Endothelial cell of umbilical vein (primary cell): ENCODE measurements around the gene GET4. TPM values are rescaled to one million over a fixed set of nuclear protein-coding genes. Genes with fewer than 3 reads are reported as not detected.

Experiments
- BruUV-seq: library from RNA; stranded (reverse); fragments of 400-500 nt; replicated peaks from 2 replicates; lab custom pipeline; 2021; lab: Mats Ljungman, UMichigan
- CTCF ChIA-PET: fragments of 300-600, 350-600 bp; sonication (Branson Sonifier 250); formaldehyde crosslinking; loops from one replicate; lab custom pipeline; 2021; ENCODE audit warnings: antibody characterized with exemption, inconsistent platforms; lab: Charles Lee
- POLR2A ChIA-PET: fragments of 300-600, 350-600 bp; sonication (Branson Sonifier 250); formaldehyde crosslinking; loops from one replicate; lab custom pipeline; 2021; ENCODE audit warnings: antibody characterized with exemption, inconsistent platforms; lab: Charles Lee
- DNase-seq: peaks from one replicate; pipeline ENCODE4 v3.0.0-alpha.2; 2011; ENCODE audit warnings: low read depth, low spot score
- FAIRE-seq: peaks from 2 replicates; lab custom pipeline; 2011; peaks lifted over from hg19 to GRCh38; lab: Jason Lieb, UNC
- H2AFZ ChIP-seq: 2 replicates; pipeline ENCODE4 v1.6.0; 2012; ENCODE audit warnings: low read depth, low read length, control low read depth, inconsistent platforms
- H3K27ac ChIP-seq: 2 replicates; pipeline ENCODE4 v1.5.1; 2011; ENCODE audit warnings: low read depth, mild to moderate bottlenecking, control low read depth, low read length, moderate library complexity; ENCODE audit not compliant: insufficient read depth
- H3K27me3 ChIP-seq, 2 experiments: 2 replicates each; pipeline versions ENCODE4 v1.6.0 to v1.6.1; 2011; ENCODE audit warnings: low read length in 2 of 2, mixed read lengths in 1 of 2; ENCODE audit not compliant: control insufficient read depth in 2 of 2, insufficient read depth in 2 of 2
- H3K36me3 ChIP-seq, 2 experiments: 2 replicates in 1 of 2; 3 replicates in 1 of 2; pipeline ENCODE4 v1.5.1; 2011; ENCODE audit warnings: low read length in 2 of 2, mild to moderate bottlenecking in 1 of 2, moderate library complexity in 1 of 2; ENCODE audit not compliant: control insufficient read depth in 2 of 2, insufficient read depth in 2 of 2; ENCODE audit errors: extremely low read depth in 1 of 2
- H3K4me1 ChIP-seq: 3 replicates; pipeline ENCODE4 v1.5.1; 2011; ENCODE audit warnings: mild to moderate bottlenecking, low read length; ENCODE audit not compliant: control insufficient read depth, insufficient read depth; ENCODE audit errors: extremely low read depth
- H3K4me2 ChIP-seq: 2 replicates; pipeline ENCODE4 v1.6.1; 2011; ENCODE audit warnings: low read length, control low read depth, mixed read lengths; ENCODE audit not compliant: insufficient read depth
- H3K4me3 ChIP-seq, 3 experiments: fragments of 200-600 bp in 1 of 3; sonication (generic), shearing (Covaris generic) in 1 of 3; replicated peaks in 1 of 3; 2 replicates each; pipeline ENCODE4 v1.5.1; 2011 to 2016; ENCODE audit warnings: control low read depth in 3 of 3, low read length in 3 of 3, mild to moderate bottlenecking in 2 of 3, inconsistent platforms in 1 of 3, low read depth in 1 of 3, moderate library complexity in 1 of 3; ENCODE audit not compliant: insufficient read depth in 1 of 3
- H3K79me2 ChIP-seq: 2 replicates; pipeline ENCODE4 v1.6.0; 2012; ENCODE audit warnings: low read length, inconsistent platforms; ENCODE audit not compliant: control insufficient read depth, insufficient read depth
- H3K9ac ChIP-seq: replicated peaks from 2 replicates; pipeline ENCODE3; 2011; ENCODE audit warnings: low read length, control low read depth; ENCODE audit not compliant: insufficient read depth; ENCODE audit errors: extremely low read depth
- H3K9me1 ChIP-seq: replicated peaks from 3 replicates; pipeline ENCODE4 v1.6.0; 2011; ENCODE audit warnings: mild to moderate bottlenecking, low read length; ENCODE audit not compliant: control insufficient read depth, insufficient read depth; ENCODE audit errors: extremely low read depth
- H3K9me3 ChIP-seq: replicated peaks from 2 replicates; pipeline ENCODE4 v1.5.1; 2012; ENCODE audit warnings: low read length, inconsistent platforms; ENCODE audit not compliant: control insufficient read depth, insufficient read depth
- H4K20me1 ChIP-seq: replicated peaks from 2 replicates; pipeline ENCODE3; 2011; ENCODE audit warnings: mild to moderate bottlenecking, low read length; ENCODE audit not compliant: control insufficient read depth, insufficient read depth; ENCODE audit errors: extremely low read depth
- CTCF ChIP-seq, 2 donors: IDR thresholded peaks; 1 replicate in 1 of 2; 2 replicates in 1 of 2; pipeline ENCODE4 v1.5.1; 2011; ENCODE audit warnings: low read length in 2 of 2, mild to moderate bottlenecking in 2 of 2, moderate library complexity in 2 of 2, control low read depth in 1 of 2, inconsistent platforms in 1 of 2, low read depth in 1 of 2; ENCODE audit not compliant: insufficient read depth in 1 of 2; ENCODE audit errors: extremely low read depth in 1 of 2
- EZH2 ChIP-seq: IDR thresholded peaks from 2 replicates; pipeline ENCODE4 v1.6.1; 2012; ENCODE audit warnings: borderline replicate concordance, low read depth, mild to moderate bottlenecking, moderate library complexity, low read length, inconsistent platforms; ENCODE audit not compliant: severe bottlenecking
- JUN ChIP-seq: IDR thresholded peaks from 2 replicates; pipeline ENCODE4 v1.6.1; 2011; ENCODE audit warnings: borderline replicate concordance, low read depth; ENCODE audit not compliant: insufficient read length, insufficient read depth
- dilution Hi-C: fragments of 300-500 bp; cut with MboI; formaldehyde crosslinking; loops from one replicate; pipeline ENCODE4 v1.15.0; 2019; ENCODE audit warnings: low sequenced_read_pairs; ENCODE audit not compliant: extremely low pct_ligation_motif_present
- intact Hi-C: fragments of 100-400 bp; cut with micrococcal nuclease; formaldehyde crosslinking; loops from one replicate; pipeline ENCODE4 v1.10.0; 2022
- polyA plus RNA-seq, 4 experiments: library from polyadenylated mRNA; depleted of rRNA in 3 of 4; stranded (reverse) in 3 of 4; unstranded in 1 of 4; fragments of >200 nt; gene quantifications; 2 replicates each; pipeline versions ENCODE4 v1.2.1 to v1.2.3, GENCODE V29; 2011 to 2012; ENCODE audit warnings: missing spikeins in 1 of 4
- total RNA-seq: library from RNA; stranded (reverse); gene quantifications from 2 replicates; pipeline ENCODE4 v1.2.3, GENCODE V29; 2021
- TF ChIP-seq, protein P1 (sequence below): IDR thresholded peaks from 2 replicates; pipeline ENCODE4 v1.6.1; 2011; ENCODE audit not compliant: insufficient read depth, insufficient read length

Gene GET4
- total and polyA plus RNA-seq, 2 donors (not counting 3 experiments of a cell fraction or from before 2014, with no cell fraction given) = 48.4 to 58.1 TPM

DNA sequence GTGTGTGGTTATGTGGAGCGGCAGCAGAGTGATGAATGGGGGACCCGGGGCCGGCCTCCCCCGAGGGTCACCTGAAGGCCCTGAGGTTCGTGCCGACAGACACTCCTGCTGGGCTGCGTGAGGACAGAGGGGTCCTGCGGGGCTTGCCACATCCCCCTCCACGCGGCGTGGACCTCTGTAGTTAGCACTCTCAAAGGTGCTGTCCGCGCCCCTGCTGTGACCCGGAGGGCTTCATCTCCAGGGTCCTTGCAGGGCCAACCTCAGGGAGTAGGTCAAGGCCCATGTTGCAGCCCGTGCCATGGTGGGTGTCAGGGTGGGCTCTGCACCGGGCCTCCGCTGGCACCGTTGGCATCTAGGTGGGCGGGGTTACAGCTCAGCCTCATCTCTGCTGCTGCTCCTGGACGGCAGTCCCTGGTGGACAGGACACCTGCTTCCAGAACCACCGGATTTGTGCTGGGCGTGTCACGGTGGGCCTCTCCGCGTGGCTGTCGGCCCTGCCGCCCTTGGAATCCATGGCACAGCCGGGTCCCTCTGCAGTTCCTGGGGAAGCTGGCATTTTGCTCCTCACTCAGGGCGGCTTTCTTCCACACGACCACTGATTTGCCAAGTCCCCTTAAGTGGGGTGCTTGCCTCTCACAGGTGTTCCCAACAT is 19.8 kb upstream of the GET4 start:
- Histone ChIP-seq H3K36me3 (peaks cover 11 to 62% of the 10 kb centered on the region in 2 experiments), H3K9me1 (no peaks in the 10 kb centered on the region), H3K27ac (no peak overlapping the region), H3K27me3 (no peaks in the 10 kb centered on the region), H4K20me1 (no peaks in the 10 kb centered on the region), H2AFZ (no peak overlapping the region), H3K4me1 (no peaks in the 10 kb centered on the region), H3K4me2 (no peak overlapping the region), H3K9ac (no peak overlapping the region), H3K79me2 (no peaks in the 10 kb centered on the region), H3K4me3 (no peak overlapping the region), H3K9me3 (no peaks in the 10 kb centered on the region)
- dilution Hi-C loops = no loop called here
- intact Hi-C loops = no loop called here
- CTCF ChIA-PET = interaction anchor here (0.9 to 1.7 kb wide), 2 partner anchors 17 to 20 kb away, joined by 3 to 7 read pairs; no protein-coding TSS in a partner anchor
- FAIRE-seq (no peak), DNase-seq (no peak)
- TF ChIP-seq JUN = no peak
- no peak for TF ChIP-seq CTCF (IDR thresholded peaks at IDR 0.05; ENCODE audit: extremely low read depth in 1 of 2, insufficient read depth in 1 of 2, low read depth in 1 of 2, low read length in 2 of 2)
- TF ChIP-seq, protein P1, sequence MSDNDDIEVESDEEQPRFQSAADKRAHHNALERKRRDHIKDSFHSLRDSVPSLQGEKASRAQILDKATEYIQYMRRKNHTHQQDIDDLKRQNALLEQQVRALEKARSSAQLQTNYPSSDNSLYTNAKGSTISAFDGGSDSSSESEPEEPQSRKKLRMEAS = no peak
- no peak for TF ChIP-seq EZH2
- BruUV-seq = no TSS peak
- POLR2A ChIA-PET = no interaction called here
